ENCODE measurements around the gene ERBB4.
"Not testable (repeated sequence)": the region's sequence is repeated elsewhere in the genome, so short reads cannot be mapped to it uniquely, and the experiment has no call there.

ERBB4 gene

GRCh38 chr2:212037062-212037461 lies 501.5 kb downstream of the ERBB4 start:
- DNase-seq: no peak

GRCh38 chr2:212034841-212035585 lies 503.6 kb downstream of the ERBB4 start:
- DNase-seq: no peak

GRCh38 chr2:212033888-212034287 lies 504.7 kb downstream of the ERBB4 start:
- no peak for DNase-seq

DNA sequence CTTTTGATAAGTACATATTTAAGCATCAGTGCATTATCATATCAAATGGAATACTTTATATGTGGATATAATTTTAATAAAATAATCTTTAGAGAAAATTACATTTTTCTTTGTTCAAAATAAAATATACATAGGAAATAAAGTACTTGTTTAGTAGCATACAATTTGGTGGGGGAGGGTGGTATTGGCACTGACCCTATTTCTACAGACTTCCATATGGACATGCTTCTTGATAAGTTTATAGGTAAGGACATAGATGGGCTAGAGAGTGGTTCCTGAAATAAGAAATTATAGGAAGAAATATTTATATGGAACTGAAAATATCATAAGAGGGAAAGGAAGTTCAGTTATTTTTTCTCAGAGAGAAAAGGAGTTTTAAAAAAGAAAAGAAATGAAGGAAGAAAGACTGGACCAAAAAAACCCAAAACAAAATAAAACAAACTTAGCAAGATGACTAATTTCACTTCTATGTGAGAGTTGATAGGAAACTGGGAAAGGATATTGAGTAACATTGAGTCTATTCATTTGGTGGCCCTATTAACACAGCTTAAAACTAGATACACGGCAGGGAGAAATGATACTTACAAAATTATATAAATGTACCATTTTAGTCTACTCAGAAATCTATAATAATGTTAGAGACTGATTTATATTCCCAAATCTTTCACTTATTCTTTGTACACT lies 505.9 kb downstream of the ERBB4 start:
- DNase-seq: no peak

GRCh38 chr2:212032032-212032431 lies 506.6 kb downstream of the ERBB4 start:
- DNase-seq: no peak

DNA sequence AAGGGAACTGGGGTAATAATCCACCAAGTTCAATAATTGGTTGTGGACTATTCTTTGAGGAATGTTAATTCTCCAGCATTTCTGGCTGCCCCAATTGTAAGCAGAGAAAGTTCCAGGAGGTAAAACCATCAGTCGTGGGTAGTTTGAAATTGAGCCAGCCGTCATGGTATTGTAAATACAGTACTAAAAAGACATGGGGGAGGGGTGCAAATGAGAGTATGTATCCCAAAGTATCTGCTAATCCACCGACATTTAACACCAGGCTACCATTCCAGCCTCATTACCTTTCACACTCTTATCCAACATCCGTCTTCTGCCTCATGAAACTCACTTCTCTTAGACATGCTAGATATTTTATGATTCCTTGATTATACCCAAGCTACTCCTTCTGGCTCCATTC lies 507.9 kb downstream of the ERBB4 start:
- DNase-seq: no peak

GRCh38 chr2:212028798-212029394 lies 509.7 kb downstream of the ERBB4 start:
- no peak for DNase-seq

DNA sequence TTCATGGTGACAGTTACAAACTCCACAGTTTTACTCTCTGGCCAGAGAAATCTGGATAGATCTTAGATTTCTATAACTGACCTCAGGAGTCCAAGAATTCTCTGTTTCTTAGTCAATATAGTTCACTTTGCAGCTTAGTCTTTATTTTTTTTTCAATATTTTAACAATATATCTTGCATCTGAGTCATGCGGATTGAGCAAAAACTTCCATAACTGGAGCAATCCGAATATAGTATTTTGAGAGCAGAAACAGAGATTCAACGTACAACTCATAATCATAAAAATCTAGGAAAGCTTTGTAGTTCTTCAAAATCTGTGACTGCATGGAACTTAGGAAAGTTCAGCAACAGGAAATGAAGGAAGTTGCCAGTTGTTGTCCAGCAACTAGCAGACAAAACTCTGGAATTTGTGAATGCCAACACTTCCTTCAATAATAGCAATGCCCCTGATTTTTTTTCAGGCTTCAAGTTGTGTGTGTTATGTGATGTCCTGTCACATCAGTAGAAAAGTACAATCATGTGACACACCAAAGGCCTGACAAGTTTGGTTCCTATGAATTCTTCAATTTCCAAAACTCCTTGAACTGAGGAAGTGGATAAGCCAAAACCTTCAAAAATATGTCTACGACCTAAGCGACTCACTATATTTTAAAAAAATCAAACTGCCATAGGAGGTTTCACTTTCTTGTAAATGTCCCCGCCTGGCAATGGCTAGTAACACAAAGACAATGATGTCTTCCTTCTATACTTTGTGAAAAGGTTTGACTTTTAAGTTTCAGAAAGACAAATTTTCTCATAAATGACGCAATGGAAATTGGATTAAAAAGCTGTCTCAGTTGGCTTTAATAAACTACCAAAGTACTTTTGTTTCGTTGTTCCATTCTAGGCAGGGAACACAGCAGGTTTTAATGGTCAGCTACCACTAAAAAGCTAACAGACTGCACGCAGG lies 510.6 kb downstream of the ERBB4 start:
- DNase-seq: no peak

- DNase-seq: no peak
Observed at GRCh38 chr2:212024040-212024439, 514.6 kb downstream of the ERBB4 start.

DNA sequence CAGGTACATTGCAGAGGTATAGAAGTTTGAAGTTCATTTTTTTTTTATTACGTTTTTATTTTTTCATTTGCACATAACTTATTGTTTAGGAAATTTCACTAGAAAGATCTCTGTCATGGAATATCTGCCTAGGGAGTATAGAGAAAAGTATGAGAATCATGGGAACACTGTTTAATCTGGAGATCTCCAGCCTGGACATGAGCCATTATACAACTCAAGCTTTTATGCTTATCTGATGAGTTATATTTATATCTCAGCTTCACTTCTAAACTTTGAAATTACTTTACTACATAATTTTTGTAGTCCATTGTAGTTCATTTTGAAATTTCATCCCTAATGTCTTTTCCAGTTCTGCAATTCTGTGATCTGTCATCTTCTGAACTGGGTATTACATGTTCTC lies 515.6 kb downstream of the ERBB4 start:
- DNase-seq: no peak

- DNase-seq: no peak
Observed at GRCh38 chr2:212021947-212022346, 516.7 kb downstream of the ERBB4 start.

GRCh38 chr2:212015588-212015987 lies 523.0 kb downstream of the ERBB4 start:
- DNase-seq: no peak

DNA sequence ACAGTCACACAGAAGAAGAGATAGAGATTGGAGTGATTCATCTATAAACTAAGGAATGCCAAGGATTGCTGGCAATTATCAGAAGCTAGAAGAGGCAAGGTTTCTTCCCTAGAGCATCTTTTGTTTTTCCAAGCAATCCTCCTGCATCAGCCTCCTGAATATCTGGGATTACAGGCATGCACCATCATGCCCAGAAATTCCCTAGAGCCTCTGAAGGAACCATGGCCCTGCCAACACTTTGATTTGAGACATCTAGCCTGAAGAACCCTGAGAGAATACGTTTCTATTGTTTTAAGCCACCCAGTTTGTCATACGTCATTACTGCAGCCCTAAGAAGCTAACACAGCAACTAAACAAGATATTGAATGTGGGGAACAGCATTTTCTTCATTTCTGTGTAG lies 525.0 kb downstream of the ERBB4 start:
- no peak for DNase-seq

- not testable (repeated sequence) for DNase-seq
Observed at GRCh38 chr2:212010305-212010704, 528.3 kb downstream of the ERBB4 start.

- DNase-seq: no peak
Observed at GRCh38 chr2:212007972-212008371, 530.6 kb downstream of the ERBB4 start.

GRCh38 chr2:212005085-212005671 lies 533.4 kb downstream of the ERBB4 start:
- no peak for DNase-seq

- no peak for DNase-seq
Observed at GRCh38 chr2:212001325-212001724, 537.3 kb downstream of the ERBB4 start.

GRCh38 chr2:211996857-211997256 lies 541.7 kb downstream of the ERBB4 start:
- DNase-seq: no peak

GRCh38 chr2:211994806-211995205 lies 543.8 kb downstream of the ERBB4 start:
- no peak for DNase-seq

DNA sequence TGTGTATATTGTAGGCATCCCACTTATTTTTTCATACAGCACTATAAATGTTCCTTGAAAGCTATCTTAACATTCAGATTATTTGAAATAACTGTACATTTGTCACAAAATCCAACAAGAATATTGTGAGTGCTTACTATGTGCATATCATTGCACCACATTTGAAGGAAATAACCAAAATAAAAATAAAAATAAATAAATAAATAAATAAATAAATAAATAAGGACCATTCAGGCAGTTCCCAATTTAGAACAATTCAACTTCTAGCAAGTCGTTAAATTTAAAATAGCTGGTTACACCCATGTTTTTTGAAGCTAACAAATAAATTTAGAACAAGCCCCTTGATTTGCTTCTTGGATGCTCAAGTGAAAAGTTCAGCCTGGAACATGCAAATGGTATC lies 548.3 kb downstream of the ERBB4 start:
- no peak for DNase-seq

- DNase-seq: no peak
Observed at GRCh38 chr2:211986313-211986712, 552.3 kb downstream of the ERBB4 start.

DNA sequence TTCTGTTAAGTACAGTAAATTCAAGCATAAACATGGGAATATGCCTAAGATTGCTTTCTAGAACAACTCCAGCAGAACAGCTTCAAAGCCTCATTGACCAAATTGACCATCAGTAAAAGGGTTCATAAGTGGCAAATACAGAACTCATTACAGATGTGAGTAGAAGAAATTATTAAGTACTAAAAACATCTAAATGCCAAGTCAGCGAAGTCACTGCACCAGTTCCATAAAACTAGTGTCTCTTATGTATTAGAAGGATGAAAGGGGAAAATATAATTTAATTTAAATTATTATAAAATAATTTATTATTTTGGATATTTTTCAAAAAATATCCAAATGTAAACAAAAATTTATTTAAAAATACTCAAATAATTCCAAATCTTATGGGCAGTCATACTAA lies 553.2 kb downstream of the ERBB4 start:
- DNase-seq: no peak

DNA sequence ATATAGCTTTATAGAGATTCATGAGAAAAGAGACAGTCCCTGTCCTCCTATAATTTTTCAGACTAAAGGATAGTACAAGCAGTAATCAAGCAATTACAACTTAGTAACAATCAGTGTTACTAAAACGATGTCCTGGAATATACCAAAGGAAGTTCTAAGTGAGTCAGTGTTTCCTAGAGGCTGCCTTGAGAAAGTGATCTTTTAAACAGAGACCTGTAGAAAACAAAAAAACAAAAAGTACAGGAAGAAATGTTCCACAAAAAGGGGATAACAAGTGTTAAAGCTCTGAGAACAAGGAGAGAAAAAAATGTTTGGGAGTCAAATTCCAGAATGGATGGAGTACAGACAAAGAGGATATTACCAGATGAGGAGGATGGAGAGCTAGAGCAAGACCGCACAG lies 556.4 kb downstream of the ERBB4 start:
- DNase-seq: no peak

Measured in stimulated activated naive CD4-positive, alpha-beta T cell treated with Interleukin-2 at 50 U/mL for 16 hours (primary cell).